Measurements from ENCODE around the gene NFATC3.

GRCh38 chr16:68273896-68274295 lies 188.7 kb downstream of the NFATC3 start:
- TF ChIP-seq CTCF (IDR thresholded peaks at IDR 0.05), result no peak
- TF ChIP-seq POLR2A (IDR thresholded peaks at IDR 0.05), result no peak

Data from body of pancreas (tissue), 4 donors.